Fibroblast of lung (primary cell): ENCODE results near the gene REC114. TPM values are rescaled to one million over a fixed set of nuclear protein-coding genes. Genes with fewer than 3 reads are reported as not detected.
A peak's percentile ranks its signal among the peaks of the same experiment; 100 is the strongest.

Source experiments
- DNase-seq, 2 donors: peaks; one replicate each; pipeline versions ENCODE4 v3.0.0 to v3.0.0-alpha.2; 2010; ENCODE audit warnings: low read depth in 2 of 2
- H2AFZ ChIP-seq: 2 replicates; pipeline ENCODE4 v1.5.1; 2012; ENCODE audit warnings: low read length, control low read depth, inconsistent platforms
- H3K27ac ChIP-seq: 2 replicates; pipeline ENCODE4 v1.5.1; 2011; ENCODE audit warnings: low read length, control low read depth; ENCODE audit not compliant: insufficient read depth
- H3K27me3 ChIP-seq: 2 replicates; pipeline ENCODE4 v1.5.1; 2011; ENCODE audit warnings: mild to moderate bottlenecking, low read length; ENCODE audit not compliant: control insufficient read depth, insufficient read depth
- H3K36me3 ChIP-seq: 2 replicates; pipeline ENCODE4 v1.5.1; 2011; ENCODE audit warnings: low read length; ENCODE audit not compliant: control insufficient read depth, insufficient read depth
- H3K4me1 ChIP-seq: 2 replicates; pipeline ENCODE4 v1.5.1; 2011; ENCODE audit warnings: low read length; ENCODE audit not compliant: control insufficient read depth, insufficient read depth; ENCODE audit errors: extremely low read depth
- H3K4me2 ChIP-seq: 2 replicates; pipeline ENCODE4 v1.5.1; 2011; ENCODE audit warnings: low read length, control low read depth; ENCODE audit not compliant: insufficient read depth; ENCODE audit errors: extremely low read depth
- H3K4me3 ChIP-seq, 4 experiments: fragments of 200-600 bp in 1 of 4; sonication (generic) in 1 of 4; replicated peaks in 1 of 4; 2 replicates each; pipeline ENCODE4 v1.5.1; 2011 to 2016; ENCODE audit warnings: low read length in 4 of 4, low read depth in 3 of 4, mild to moderate bottlenecking in 3 of 4, control low read depth in 2 of 4, inconsistent platforms in 1 of 4, mixed read lengths in 1 of 4; ENCODE audit not compliant: insufficient read depth in 1 of 4; ENCODE audit errors: control extremely low read depth in 1 of 4
- H3K79me2 ChIP-seq: 2 replicates; pipeline ENCODE4 v1.5.1; 2012; ENCODE audit warnings: mild to moderate bottlenecking, low read length, inconsistent platforms; ENCODE audit not compliant: control insufficient read depth, insufficient read depth
- H3K9ac ChIP-seq: 2 replicates; pipeline ENCODE4 v1.5.1; 2011; ENCODE audit warnings: mild to moderate bottlenecking, low read length, control low read depth; ENCODE audit not compliant: insufficient read depth
- H3K9me3 ChIP-seq: 2 replicates; pipeline ENCODE4 v1.5.1; 2012; ENCODE audit warnings: low read depth, low read length; ENCODE audit not compliant: control insufficient read depth, insufficient read depth
- H4K20me1 ChIP-seq: 2 replicates; pipeline ENCODE4 v1.5.1; 2011; ENCODE audit warnings: low read length; ENCODE audit not compliant: control insufficient read depth, insufficient read depth; ENCODE audit errors: extremely low read depth
- CTCF ChIP-seq, 2 donors: IDR thresholded peaks in 1 of 2; conservative IDR thresholded peaks in 1 of 2; 1 replicate in 1 of 2; 2 replicates in 1 of 2; pipeline ENCODE4 v1.5.1; 2011 to 2012; ENCODE audit warnings: low read length in 2 of 2, control low read depth in 1 of 2, inconsistent platforms in 1 of 2, low read depth in 1 of 2, mild to moderate bottlenecking in 1 of 2
- EZH2 ChIP-seq: IDR thresholded peaks from 2 replicates; pipeline ENCODE4 v1.5.1; 2012; ENCODE audit warnings: low read length, control low read depth, mild to moderate bottlenecking; ENCODE audit errors: missing control alignments
- polyA plus RNA-seq, 2 donors: library from polyadenylated mRNA; depleted of rRNA in 1 of 2; stranded (reverse) in 1 of 2; unstranded in 1 of 2; fragments of >200 nt; gene quantifications; 2 replicates each; pipeline ENCODE4 v1.2.1, GENCODE V29; 2011 to 2012; ENCODE audit warnings: missing spikeins in 1 of 2
- total RNA-seq: library from RNA; depleted of rRNA; stranded (reverse); fragments of >200 nt; gene quantifications from 2 replicates; pipeline ENCODE4 v1.2.1, GENCODE V29; 2014

Gene REC114
- total and polyA plus RNA-seq, 2 donors (not counting 1 experiment from before 2014, with no cell fraction given): not detected

GRCh38 chr15:73572296-73572695 lies 129.3 kb downstream of the REC114 start:
- H3K36me3 ChIP-seq: peaks cover 12% of the 10 kb centered on the region
- TF ChIP-seq CTCF (conservative IDR thresholded peaks at IDR 0.05 in 1 of 2, IDR thresholded peaks at IDR 0.05 in 1 of 2; ENCODE audit: low read depth in 1 of 2, low read length in 2 of 2): no peak
- no peak for TF ChIP-seq EZH2
- H3K27me3 ChIP-seq: no peaks in the 10 kb centered on the region
- DNase-seq: no peak
- H3K4me3 ChIP-seq: no peak overlapping the region
- no peak overlapping the region for H3K9ac ChIP-seq
- H3K9me3 ChIP-seq: no peaks in the 10 kb centered on the region
- H4K20me1 ChIP-seq: no peaks in the 10 kb centered on the region
- H3K79me2 ChIP-seq: no peaks in the 10 kb centered on the region
- no peak overlapping the region for H3K27ac ChIP-seq
- no peak overlapping the region for H2AFZ ChIP-seq
- H3K4me1 ChIP-seq: peaks cover 4% of the 10 kb centered on the region
- H3K4me2 ChIP-seq: no peak overlapping the region

- Histone ChIP-seq H3K79me2 (no peaks in the 10 kb centered on the region), H3K27me3 (no peaks in the 10 kb centered on the region), H3K4me1 (peaks cover 4% of the 10 kb centered on the region), H3K4me3 (no peak overlapping the region), H3K36me3 (peaks cover 12% of the 10 kb centered on the region), H3K4me2 (no peak overlapping the region), H3K9ac (no peak overlapping the region), H4K20me1 (no peaks in the 10 kb centered on the region), H3K27ac (peak overlapping the region; percentile 59), H3K9me3 (no peaks in the 10 kb centered on the region), H2AFZ (no peak overlapping the region)
- TF ChIP-seq EZH2: no peak
- TF ChIP-seq CTCF (conservative IDR thresholded peaks at IDR 0.05 in 1 of 2, IDR thresholded peaks at IDR 0.05 in 1 of 2; ENCODE audit: low read depth in 1 of 2, low read length in 2 of 2): no peak
- no peak for DNase-seq
These were observed 130.1 kb downstream of the REC114 start for GRCh38 chr15:73573037-73573436.

- TF ChIP-seq EZH2 (no peak), CTCF (conservative IDR thresholded peaks at IDR 0.05 in 1 of 2, IDR thresholded peaks at IDR 0.05 in 1 of 2; ENCODE audit: low read depth in 1 of 2, low read length in 2 of 2) (no peak)
- Histone ChIP-seq H3K4me3 (no peak overlapping the region), H3K4me2 (no peak overlapping the region), H3K27me3 (no peaks in the 10 kb centered on the region), H4K20me1 (no peaks in the 10 kb centered on the region), H3K36me3 (peaks cover 12% of the 10 kb centered on the region), H2AFZ (no peak overlapping the region), H3K79me2 (no peaks in the 10 kb centered on the region), H3K9ac (no peak overlapping the region), H3K9me3 (no peaks in the 10 kb centered on the region), H3K4me1 (peaks cover 4% of the 10 kb centered on the region), H3K27ac (peak overlapping the region; percentile 59)
- peak; percentile 44 to 94 for DNase-seq
These were observed 130.6 kb downstream of the REC114 start for GRCh38 chr15:73573572-73573971.
